HepG2 (cell line): ENCODE results near the gene KCNG4. TPM values are rescaled to one million over a fixed set of nuclear protein-coding genes. Genes with fewer than 3 reads are reported as not detected.

Experiments used
- ATAC-seq: fragments of 200-7000 bp; cut with Tn5 transposase; 3 replicates; pipeline ENCODE4 v1.9.1; 2020; ENCODE audit warnings: mild to moderate bottlenecking, moderate library complexity
- BruUV-seq: library from RNA; stranded (reverse); fragments of 400-500 nt; replicated peaks from 2 replicates; lab custom pipeline; 2021; lab: Mats Ljungman, UMichigan
- CTCF ChIA-PET: fragments of 300-600 bp; formaldehyde crosslinking; extraction: SDS; loops from one replicate; lab custom pipeline; 2021; ENCODE audit warnings: low total read pairs, inconsistent platforms, low intra/inter-chr PET ratio; lab: Yijun Ruan, JAX
- POLR2A ChIA-PET: fragments of 350-600 bp; sonication (Branson Sonifier 250); formaldehyde crosslinking; loops from one replicate; lab custom pipeline; 2020; ENCODE audit warnings: antibody characterized with exemption, inconsistent platforms; lab: Yijun Ruan, JAX
- DNase-seq: peaks from one replicate; pipeline ENCODE4 v3.0.0-alpha.2; 2015; ENCODE audit warnings: low spot score
- FAIRE-seq: peaks from 3 replicates; lab custom pipeline; 2011; peaks lifted over from hg19 to GRCh38; lab: Jason Lieb, UNC
- H2AFZ ChIP-seq: one replicate; pipeline ENCODE4 v1.6.1; 2011; ENCODE audit warnings: low read length, inconsistent platforms
- H3K27ac ChIP-seq: fragments of 300-600 bp; 3 replicates; pipeline ENCODE4 v1.8.0; 2011; ENCODE audit warnings: mixed run types, mild to moderate bottlenecking, mixed read lengths, low read length, inconsistent platforms; ENCODE audit not compliant: insufficient read depth; ENCODE audit errors: extremely low read length
- H3K27me3 ChIP-seq, 2 experiments: fragments of 200-600 bp in 1 of 2; 2 replicates in 1 of 2; 3 replicates in 1 of 2; pipeline versions ENCODE4 v1.6.0 to v1.8.0; 2011; ENCODE audit warnings: low read length in 2 of 2, mild to moderate bottlenecking in 2 of 2, moderate library complexity in 2 of 2, inconsistent platforms in 1 of 2; ENCODE audit not compliant: insufficient read depth in 2 of 2, control insufficient read depth in 1 of 2
- H3K36me3 ChIP-seq, 2 experiments: fragments of 200-600 bp in 1 of 2; replicated peaks in 1 of 2; 2 replicates in 1 of 2; 3 replicates in 1 of 2; pipeline versions ENCODE4 v1.5.1 to v1.8.0; 2011; ENCODE audit warnings: low read length in 2 of 2, inconsistent platforms in 1 of 2; ENCODE audit not compliant: insufficient read depth in 2 of 2, control insufficient read depth in 1 of 2
- H3K4me1 ChIP-seq: 2 replicates; pipeline ENCODE4 v1.5.1; 2012; ENCODE audit warnings: low read length, inconsistent platforms; ENCODE audit not compliant: insufficient read depth
- H3K4me2 ChIP-seq: 2 replicates; pipeline ENCODE4 v1.6.0; 2011; ENCODE audit warnings: low read depth, low read length, inconsistent platforms
- H3K4me3 ChIP-seq, 3 experiments: fragments of 200-600 bp in 1 of 3; sonication (generic), shearing (Covaris generic) in 1 of 3; replicated peaks in 1 of 3; 2 replicates each; pipeline ENCODE4 v1.5.1; 2011 to 2016; ENCODE audit warnings: low read length in 3 of 3, inconsistent platforms in 2 of 3, low read depth in 2 of 3, mild to moderate bottlenecking in 2 of 3, control low read depth in 1 of 3, mixed read lengths in 1 of 3; ENCODE audit not compliant: insufficient read depth in 1 of 3
- H3K79me2 ChIP-seq: one replicate; pipeline ENCODE4 v1.6.1; 2011; ENCODE audit warnings: low read length, inconsistent platforms; ENCODE audit not compliant: insufficient read depth
- H3K9ac ChIP-seq: 2 replicates; pipeline ENCODE4 v1.6.0; 2011; ENCODE audit warnings: mild to moderate bottlenecking, low read depth, low read length, inconsistent platforms; ENCODE audit not compliant: insufficient read depth
- H3K9me3 ChIP-seq: 2 replicates; pipeline ENCODE4 v1.5.1; 2012; ENCODE audit warnings: mild to moderate bottlenecking, low read length
- H4K20me1 ChIP-seq: 2 replicates; pipeline ENCODE4 v1.6.0; 2011; ENCODE audit warnings: inconsistent platforms, mild to moderate bottlenecking, low read length, moderate library complexity; ENCODE audit not compliant: insufficient read depth
- ATF3 ChIP-seq: sonication (generic); formaldehyde crosslinking; IDR thresholded peaks from 2 replicates; pipeline ENCODE4 v1.4.0; 2020; ENCODE audit warnings: missing genetic modification reagents
- CERS6 ChIP-seq: sonication (generic); formaldehyde crosslinking; IDR thresholded peaks from 2 replicates; pipeline ENCODE4 v1.5.0; 2020; ENCODE audit warnings: missing genetic modification reagents
- GATAD2A ChIP-seq: IDR thresholded peaks from 2 replicates; pipeline ENCODE4 v1.6.1; 2016
- KLF16 ChIP-seq, 2 experiments: sonication (generic) in 1 of 2; formaldehyde crosslinking in 1 of 2; IDR thresholded peaks; 2 replicates each; pipeline versions ENCODE4 v1.6.1 to v1.8.0; 2016 to 2023; ENCODE audit warnings: missing genetic modification reagents in 2 of 2, missing compliant biosample characterization in 1 of 2
- LRRFIP1 ChIP-seq: sonication (generic); formaldehyde crosslinking; conservative IDR thresholded peaks from 2 replicates; pipeline ENCODE4 v1.4.0; 2020; ENCODE audit warnings: missing genetic modification reagents
- MEIS1 ChIP-seq: sonication (generic); formaldehyde crosslinking; IDR thresholded peaks from 2 replicates; pipeline ENCODE4 v1.9.0; 2021; ENCODE audit warnings: mild to moderate bottlenecking, missing genetic modification reagents, moderate library complexity, borderline replicate concordance
- PHB2 ChIP-seq: fragments of 450-650 bp; IDR thresholded peaks from 2 replicates; pipeline ENCODE4 v1.6.1; 2018; ENCODE audit not compliant: partially characterized antibody
- RFXAP ChIP-seq: sonication (generic); formaldehyde crosslinking; IDR thresholded peaks from 2 replicates; pipeline ENCODE4 v1.4.0; 2020; ENCODE audit warnings: missing genetic modification reagents, borderline replicate concordance
- SALL1 ChIP-seq: sonication (generic); formaldehyde crosslinking; IDR thresholded peaks from 2 replicates; pipeline ENCODE4 v1.8.0; 2022; ENCODE audit warnings: mild to moderate bottlenecking, missing genetic modification reagents
- STAT5B ChIP-seq: sonication (generic); formaldehyde crosslinking; IDR thresholded peaks from 2 replicates; pipeline ENCODE4 v1.4.0; 2020; ENCODE audit warnings: missing genetic modification reagents
- THAP11 ChIP-seq: IDR thresholded peaks from 2 replicates; pipeline ENCODE4 v1.6.1; 2016; ENCODE audit warnings: missing biosample characterization, missing genetic modification reagents
- TRIM22 ChIP-seq: fragments of 450-650 bp; IDR thresholded peaks from 2 replicates; pipeline ENCODE4 v1.6.1; 2017
- ZBTB46 ChIP-seq: sonication (generic); formaldehyde crosslinking; IDR thresholded peaks from 2 replicates; pipeline ENCODE4 v1.4.0; 2020; ENCODE audit warnings: mild to moderate bottlenecking, missing genetic modification reagents, borderline replicate concordance
- ZMAT3 ChIP-seq: sonication (generic); formaldehyde crosslinking; conservative IDR thresholded peaks from 2 replicates; pipeline ENCODE4 v1.7.0; 2021; ENCODE audit warnings: missing genetic modification reagents
- ZMAT5 ChIP-seq: sonication (generic); formaldehyde crosslinking; IDR thresholded peaks from 2 replicates; pipeline ENCODE4 v1.5.0; 2020; ENCODE audit warnings: mild to moderate bottlenecking, low read depth, missing genetic modification reagents, borderline replicate concordance
- ZNF326 ChIP-seq: sonication (generic); formaldehyde crosslinking; IDR thresholded peaks from 2 replicates; pipeline ENCODE4 v1.4.0; 2020; ENCODE audit warnings: missing genetic modification reagents, borderline replicate concordance
- ZNF33B ChIP-seq: sonication (generic); formaldehyde crosslinking; IDR thresholded peaks from 2 replicates; pipeline ENCODE4 v1.5.1; 2020; ENCODE audit warnings: mild to moderate bottlenecking, missing genetic modification reagents
- WGBS: methylation state at CpG from one replicate; pipeline ENCODE4 v1.1.6; 2017; ENCODE audit warnings: low lambda C conversion rate; 5-methylcytosine and 5-hydroxymethylcytosine counted together
- in situ Hi-C: cut with HindIII; loops from 2 replicates; pipeline ENCODE4 v1.10.0; 2017; ENCODE audit warnings: low pct_unique_long_range_greater_than_20kb; ENCODE audit not compliant: extremely low pct_ligation_motif_present
- intact Hi-C: fragments of 100-400 bp; cut with micrococcal nuclease; formaldehyde crosslinking; loops from one replicate; pipeline ENCODE4 v1.10.0; 2022; ENCODE audit not compliant: unreplicated experiment
- polyA plus RNA-seq, 8 experiments: library from polyadenylated mRNA; depleted of rRNA in 3 of 8; stranded (reverse) in 7 of 8; unstranded in 1 of 8; fragments of >200 nt; fragmentation: Illumina TruSeq in 4 of 8; extraction: Trizol in 4 of 8; gene quantifications; 2 replicates each; pipeline versions ENCODE4 v1.2.1 to v1.2.3, GENCODE V29; 2011 to 2016; ENCODE audit warnings: low read depth in 4 of 8, missing spikeins in 1 of 8, mixed read lengths in 1 of 8; ENCODE audit not compliant: insufficient read depth in 1 of 8
- total RNA-seq, 5 experiments: library from RNA; depleted of rRNA; stranded (reverse); fragments of >200 nt; fragmentation: Illumina TruSeq; extraction: Trizol; gene quantifications; 2 replicates each; pipeline ENCODE4 v1.2.3, GENCODE V29; 2016; ENCODE audit warnings: low read depth in 1 of 5

The KCNG4 gene
- total and polyA plus RNA-seq, 2 of the 13 experiments (the other 11 are each of a cell fraction or from before 2014, with no cell fraction given) = not detected

- H3K4me2 ChIP-seq = no peak overlapping the region
- TF ChIP-seq ZNF326 (CRISPR knock-in tag) (no peak), CERS6 (CRISPR knock-in tag) (no peak), ATF3 (CRISPR knock-in tag) (no peak), PHB2 (no peak), ZNF33B (CRISPR knock-in tag) (no peak), STAT5B (CRISPR knock-in tag) (no peak), KLF16 (CRISPR knock-in tag; IDR thresholded peaks at IDR 0.05) (no peak), THAP11 (CRISPR knock-in tag) (no peak), SALL1 (no peak), RFXAP (CRISPR knock-in tag) (no peak), MEIS1 (CRISPR knock-in tag) (no peak), ZBTB46 (CRISPR knock-in tag) (no peak), GATAD2A (CRISPR knock-in tag) (no peak), TRIM22 (no peak), ZMAT5 (no peak), LRRFIP1 (no peak), ZMAT3 (no peak)
- TF ChIP-seq, all 625 proteins: peak for 0
- no TSS peak for BruUV-seq
- Histone ChIP-seq H3K27me3 (peaks cover 2 to 50% of the 10 kb centered on the region in 2 experiments; a peak in 4 of 5 replicates), H3K4me3 (no peak overlapping the region), H3K36me3 (no peaks in the 10 kb centered on the region), H2AFZ (no peak overlapping the region), H3K9ac (no peak overlapping the region), H3K79me2 (no peaks in the 10 kb centered on the region), H3K27ac (no peak overlapping the region), H4K20me1 (no peaks in the 10 kb centered on the region), H3K4me1 (no peaks in the 10 kb centered on the region), H3K9me3 (no peaks in the 10 kb centered on the region)
- ChIA-PET POLR2A (no interaction called here), CTCF (no interaction called here)
- DNase-seq (no peak), ATAC-seq (no peak), FAIRE-seq (no peak)
- in situ Hi-C loops = no loop called here
- intact Hi-C loops = no loop called here
- 8% methylated on average over 1 of the region's 1 CpG for WGBS
Measured at GRCh38 chr16:84220851-84221250, 19.0 kb downstream of the KCNG4 start.
